Keratinocyte (primary cell): ENCODE measurements around the gene MMP24. TPM values are rescaled to one million over a fixed set of nuclear protein-coding genes. Genes with fewer than 3 reads are reported as not detected.

Experiments
- DNase-seq: peaks from one replicate; pipeline ENCODE4 v3.0.0-alpha.2; 2011; ENCODE audit warnings: low read depth, missing footprints, low spot score
- FAIRE-seq: peaks from 2 replicates; lab custom pipeline; 2011; peaks lifted over from hg19 to GRCh38; lab: Jason Lieb, UNC
- H2AFZ ChIP-seq: 2 replicates; pipeline ENCODE4 v1.6.0; 2012; ENCODE audit warnings: low read length, control low read depth, inconsistent platforms; ENCODE audit not compliant: control insufficient read depth
- H3K27ac ChIP-seq: 2 replicates; pipeline ENCODE4 v1.5.1; 2011; ENCODE audit warnings: low read length; ENCODE audit not compliant: control insufficient read depth, insufficient read depth
- H3K27me3 ChIP-seq: 3 replicates; pipeline ENCODE4 v1.6.0; 2011; ENCODE audit warnings: low read length; ENCODE audit not compliant: control insufficient read depth, insufficient read depth; ENCODE audit errors: extremely low read depth
- H3K36me3 ChIP-seq, 2 experiments: 2 replicates in 1 of 2; 3 replicates in 1 of 2; pipeline ENCODE4 v1.5.1; 2011; ENCODE audit warnings: low read length in 2 of 2, mild to moderate bottlenecking in 1 of 2; ENCODE audit not compliant: control insufficient read depth in 2 of 2, insufficient read depth in 2 of 2; ENCODE audit errors: extremely low read depth in 1 of 2
- H3K4me1 ChIP-seq: 3 replicates; pipeline ENCODE4 v1.5.1; 2011; ENCODE audit warnings: low read length; ENCODE audit not compliant: control insufficient read depth, insufficient read depth; ENCODE audit errors: extremely low read depth
- H3K4me2 ChIP-seq: 3 replicates; pipeline ENCODE4 v1.6.0; 2011; ENCODE audit warnings: low read depth, low read length; ENCODE audit not compliant: control insufficient read depth, insufficient read depth; ENCODE audit errors: extremely low read depth
- H3K4me3 ChIP-seq, 3 experiments: fragments of 200-600 bp in 1 of 3; sonication (generic) in 1 of 3; 2 replicates in 2 of 3; 3 replicates in 1 of 3; pipeline ENCODE4 v1.5.1; 2011 to 2016; ENCODE audit warnings: low read length in 3 of 3, mild to moderate bottlenecking in 3 of 3, control low read depth in 2 of 3, inconsistent platforms in 1 of 3, low read depth in 1 of 3, mixed read lengths in 1 of 3, mixed run types in 1 of 3, moderate library complexity in 1 of 3; ENCODE audit not compliant: control insufficient read depth in 2 of 3, insufficient read depth in 2 of 3; ENCODE audit errors: extremely low read depth in 1 of 3
- H3K79me2 ChIP-seq: 2 replicates; pipeline ENCODE4 v1.6.0; 2012; ENCODE audit warnings: low read length; ENCODE audit not compliant: control insufficient read depth, insufficient read depth
- H3K9ac ChIP-seq: 3 replicates; pipeline ENCODE4 v1.6.0; 2011; ENCODE audit warnings: low read length; ENCODE audit not compliant: control insufficient read depth, insufficient read depth; ENCODE audit errors: extremely low read depth
- H3K9me1 ChIP-seq: 3 replicates; pipeline ENCODE4 v1.6.0; 2011; ENCODE audit warnings: low read length; ENCODE audit not compliant: control insufficient read depth, insufficient read depth; ENCODE audit errors: extremely low read depth
- H3K9me3 ChIP-seq: 2 replicates; pipeline ENCODE4 v1.5.1; 2012; ENCODE audit warnings: low read depth, low read length; ENCODE audit not compliant: control insufficient read depth
- H4K20me1 ChIP-seq: 3 replicates; pipeline ENCODE4 v1.6.0; 2011; ENCODE audit warnings: low read length; ENCODE audit not compliant: control insufficient read depth, insufficient read depth; ENCODE audit errors: extremely low read depth
- EZH2 ChIP-seq: IDR thresholded peaks from one replicate; pipeline ENCODE4 v1.6.1; 2012; ENCODE audit warnings: inconsistent platforms, mild to moderate bottlenecking, low read length, moderate library complexity
- dilution Hi-C: fragments of 300-500 bp; cut with MboI; formaldehyde crosslinking; loops from one replicate; pipeline ENCODE4 v1.7.0; 2020; ENCODE audit warnings: low sequenced_read_pairs; ENCODE audit not compliant: extremely low pct_ligation_motif_present
- polyA plus RNA-seq, 5 experiments: library from polyadenylated mRNA; depleted of rRNA in 3 of 5; stranded (reverse) in 3 of 5; stranded (forward) in 1 of 5; unstranded in 1 of 5; fragments of >200 nt; gene quantifications; 1 replicate in 1 of 5; 2 replicates in 3 of 5; 3 replicates in 1 of 5; pipeline versions ENCODE4 v1.2.1 to v1.2.3, GENCODE V29; 2011 to 2012; ENCODE audit warnings: missing spikeins in 2 of 5, low read depth in 1 of 5, low replicate concordance in 1 of 5
- TF ChIP-seq, protein P1 (sequence below), 3 experiments: IDR thresholded peaks in 1 of 3; conservative IDR thresholded peaks in 1 of 3; optimal IDR thresholded peaks in 1 of 3; 2 replicates in 2 of 3; 3 replicates in 1 of 3; pipeline versions ENCODE3 to v1.5.1; 2011; ENCODE audit warnings: low read length in 3 of 3, mild to moderate bottlenecking in 3 of 3, moderate library complexity in 2 of 3, control low read depth in 1 of 3, inconsistent platforms in 1 of 3; ENCODE audit not compliant: insufficient read depth in 2 of 3; ENCODE audit errors: extremely low read depth in 1 of 3

Gene MMP24
- polyA plus RNA-seq, 1 donor (not counting 4 experiments of a cell fraction or from before 2014, with no cell fraction given): not detected

GRCh38 chr20:35224536-35224935, 2.0 kb upstream of the MMP24 start:
- Histone ChIP-seq H3K4me1 (no peaks in the 10 kb centered on the region), H3K4me3 (no peak overlapping the region), H3K27ac (no peak overlapping the region), H4K20me1 (no peaks in the 10 kb centered on the region), H3K27me3 (peaks cover 30% of the 10 kb centered on the region), H3K36me3 (no peaks in the 10 kb centered on the region), H3K9ac (no peak overlapping the region), H3K79me2 (no peaks in the 10 kb centered on the region), H3K9me1 (no peaks in the 10 kb centered on the region), H2AFZ (no peak overlapping the region), H3K9me3 (no peaks in the 10 kb centered on the region), H3K4me2 (no peak overlapping the region)
- DNase-seq: no peak
- FAIRE-seq: no peak
- TF ChIP-seq, protein P1, sequence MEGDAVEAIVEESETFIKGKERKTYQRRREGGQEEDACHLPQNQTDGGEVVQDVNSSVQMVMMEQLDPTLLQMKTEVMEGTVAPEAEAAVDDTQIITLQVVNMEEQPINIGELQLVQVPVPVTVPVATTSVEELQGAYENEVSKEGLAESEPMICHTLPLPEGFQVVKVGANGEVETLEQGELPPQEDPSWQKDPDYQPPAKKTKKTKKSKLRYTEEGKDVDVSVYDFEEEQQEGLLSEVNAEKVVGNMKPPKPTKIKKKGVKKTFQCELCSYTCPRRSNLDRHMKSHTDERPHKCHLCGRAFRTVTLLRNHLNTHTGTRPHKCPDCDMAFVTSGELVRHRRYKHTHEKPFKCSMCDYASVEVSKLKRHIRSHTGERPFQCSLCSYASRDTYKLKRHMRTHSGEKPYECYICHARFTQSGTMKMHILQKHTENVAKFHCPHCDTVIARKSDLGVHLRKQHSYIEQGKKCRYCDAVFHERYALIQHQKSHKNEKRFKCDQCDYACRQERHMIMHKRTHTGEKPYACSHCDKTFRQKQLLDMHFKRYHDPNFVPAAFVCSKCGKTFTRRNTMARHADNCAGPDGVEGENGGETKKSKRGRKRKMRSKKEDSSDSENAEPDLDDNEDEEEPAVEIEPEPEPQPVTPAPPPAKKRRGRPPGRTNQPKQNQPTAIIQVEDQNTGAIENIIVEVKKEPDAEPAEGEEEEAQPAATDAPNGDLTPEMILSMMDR (optimal IDR thresholded peaks at IDR 0.05 in 1 of 3, IDR thresholded peaks at IDR 0.05 in 1 of 3, conservative IDR thresholded peaks at IDR 0.05 in 1 of 3; ENCODE audit: extremely low read depth in 1 of 3, insufficient read depth in 2 of 3, low read length in 3 of 3): no peak
- TF ChIP-seq EZH2: no peak
- dilution Hi-C loops: no loop called here

DNA sequence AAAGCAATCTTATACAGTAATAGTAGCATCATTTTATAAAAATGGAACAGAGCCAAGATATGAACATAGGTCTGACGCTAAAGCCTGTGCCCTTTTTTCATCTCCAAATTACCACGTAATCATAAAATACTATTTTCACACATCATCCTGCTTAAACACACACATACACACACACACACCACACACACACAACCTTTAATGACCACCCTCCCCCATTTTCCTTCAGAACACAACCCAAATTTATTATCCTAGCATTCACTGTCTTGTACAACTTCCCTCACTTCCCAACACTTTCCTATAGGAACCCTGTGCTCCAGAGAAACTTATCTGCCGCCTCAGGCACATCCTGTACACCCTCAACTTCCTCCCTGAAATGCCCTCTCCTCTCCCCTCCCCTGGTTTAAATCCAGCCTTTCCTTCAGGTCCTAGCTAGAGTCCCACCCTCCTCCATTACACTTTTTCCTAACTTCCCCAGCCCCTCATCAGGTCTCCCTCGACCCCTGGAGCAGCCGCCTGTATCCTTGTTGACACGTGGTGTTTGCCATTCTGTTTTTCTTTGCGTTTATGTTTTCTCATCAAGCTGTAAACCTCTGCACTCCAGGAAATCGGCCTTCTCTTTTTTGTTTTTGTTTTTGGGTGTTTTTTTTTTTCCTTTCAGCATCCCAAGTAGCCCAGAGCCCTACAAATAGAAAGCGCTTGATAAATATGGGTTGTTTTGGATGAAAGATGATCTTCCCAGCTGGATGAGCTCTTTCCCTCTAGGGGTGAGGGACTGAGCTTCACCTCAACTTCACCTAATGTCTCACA, 968 bp upstream of the MMP24 start:
- Histone ChIP-seq H3K9ac (no peak overlapping the region), H3K9me3 (no peaks in the 10 kb centered on the region), H4K20me1 (no peaks in the 10 kb centered on the region), H3K4me1 (no peaks in the 10 kb centered on the region), H3K27me3 (peaks cover 30% of the 10 kb centered on the region), H3K27ac (no peak overlapping the region), H3K4me2 (no peak overlapping the region), H3K79me2 (no peaks in the 10 kb centered on the region), H3K9me1 (no peaks in the 10 kb centered on the region), H3K36me3 (no peaks in the 10 kb centered on the region), H2AFZ (no peak overlapping the region), H3K4me3 (no peak overlapping the region)
- no peak for DNase-seq
- FAIRE-seq: no peak
- dilution Hi-C loops: no loop called here
- peak; percentile 2 for TF ChIP-seq EZH2
- TF ChIP-seq, protein P1 (optimal IDR thresholded peaks at IDR 0.05 in 1 of 3, IDR thresholded peaks at IDR 0.05 in 1 of 3, conservative IDR thresholded peaks at IDR 0.05 in 1 of 3; ENCODE audit: extremely low read depth in 1 of 3, insufficient read depth in 2 of 3, low read length in 3 of 3): no peak
